GM18499 (cell line): ENCODE results near the gene MYL5.
"Not testable (repeated sequence)": the region's sequence is repeated elsewhere in the genome, so short reads cannot be mapped to it uniquely, and the experiment has no call there.

Experiments used
- ATAC-seq: cut with Tn5 transposase; IDR thresholded peaks from one replicate; pipeline ENCODE4 v1.9.1; 2021; ENCODE audit warnings: moderate number of reproducible peaks; ENCODE audit not compliant: insufficient read depth, unreplicated experiment

Gene MYL5

GRCh38 chr4:704198-704891 is 30.0 kb downstream of the MYL5 start:
- ATAC-seq, result no peak

GRCh38 chr4:704971-705277 is 30.6 kb downstream of the MYL5 start:
- ATAC-seq, result no peak

GRCh38 chr4:705278-706082 is 31.1 kb downstream of the MYL5 start, which contains the start of gene PCGF3:
Gene PCGF3 (plus strand): TSS chr4:705832. CDS start chr4:733681, 27,849 bp downstream.
- ATAC-seq, result peak; percentile 75

DNA sequence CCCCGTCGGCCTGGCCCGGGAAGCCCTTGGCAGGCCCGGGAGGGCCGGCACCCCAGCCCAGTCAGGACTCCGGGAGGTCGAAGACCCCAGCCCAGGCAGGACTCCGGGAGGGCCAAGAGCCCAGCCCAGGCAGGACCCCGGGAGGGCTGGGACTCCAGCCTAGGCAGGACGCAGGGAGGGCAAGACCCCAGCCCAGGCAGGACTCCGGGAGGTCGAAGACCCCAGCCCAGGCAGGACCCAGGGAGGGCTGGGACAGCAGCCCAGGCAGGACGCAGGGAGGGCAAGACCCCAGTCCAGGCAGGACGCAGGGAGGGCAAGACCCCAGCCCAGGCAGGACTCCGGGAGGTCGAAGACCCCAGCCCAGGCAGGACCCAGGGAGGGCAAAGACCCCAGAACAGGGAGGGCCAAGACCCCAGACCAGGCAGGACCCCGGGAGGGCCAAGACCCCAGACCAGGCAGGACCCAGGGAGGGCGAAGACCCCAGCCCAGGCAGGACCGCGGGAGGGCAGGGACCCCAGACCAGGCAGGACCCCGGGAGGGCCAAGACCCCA is 31.8 kb downstream of the MYL5 start:
- ATAC-seq, result not testable (repeated sequence)

DNA sequence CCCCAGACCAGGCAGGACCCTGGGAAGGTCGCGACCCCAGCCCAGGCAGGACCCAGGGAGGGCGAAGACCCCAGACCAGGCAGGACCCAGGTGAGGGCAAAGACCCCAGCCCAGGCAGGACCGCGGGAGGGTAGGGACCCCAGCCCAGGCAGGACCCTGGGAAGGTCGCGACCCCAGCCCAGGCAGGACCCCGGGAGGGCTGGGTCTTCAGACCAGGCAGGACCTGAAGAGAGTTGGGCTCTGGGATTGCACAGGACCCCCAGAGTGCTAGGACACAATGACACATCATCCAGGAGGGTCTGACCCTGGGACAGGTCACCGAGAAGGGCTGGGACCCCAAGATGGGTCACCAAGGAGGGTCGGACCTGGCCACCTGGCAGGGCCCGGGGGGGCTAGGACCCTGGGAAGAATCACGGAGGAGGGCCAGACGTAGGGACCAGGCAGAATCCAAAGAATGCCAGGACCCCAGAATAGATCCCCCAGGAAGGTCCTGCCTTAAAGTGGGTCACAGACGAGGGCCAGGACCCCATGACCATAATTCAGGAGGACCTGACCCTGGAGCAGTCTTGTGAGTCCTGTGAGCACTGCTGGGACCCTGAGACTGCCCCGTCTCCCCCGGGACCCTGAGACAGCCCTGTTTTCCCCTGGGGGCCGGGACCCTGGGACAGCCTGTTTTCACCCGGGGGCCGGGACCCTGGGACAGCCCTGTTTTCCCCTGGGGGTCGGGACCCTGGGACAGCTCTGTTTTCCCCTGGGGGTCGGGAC is 32.7 kb downstream of the MYL5 start:
- no peak for ATAC-seq

DNA sequence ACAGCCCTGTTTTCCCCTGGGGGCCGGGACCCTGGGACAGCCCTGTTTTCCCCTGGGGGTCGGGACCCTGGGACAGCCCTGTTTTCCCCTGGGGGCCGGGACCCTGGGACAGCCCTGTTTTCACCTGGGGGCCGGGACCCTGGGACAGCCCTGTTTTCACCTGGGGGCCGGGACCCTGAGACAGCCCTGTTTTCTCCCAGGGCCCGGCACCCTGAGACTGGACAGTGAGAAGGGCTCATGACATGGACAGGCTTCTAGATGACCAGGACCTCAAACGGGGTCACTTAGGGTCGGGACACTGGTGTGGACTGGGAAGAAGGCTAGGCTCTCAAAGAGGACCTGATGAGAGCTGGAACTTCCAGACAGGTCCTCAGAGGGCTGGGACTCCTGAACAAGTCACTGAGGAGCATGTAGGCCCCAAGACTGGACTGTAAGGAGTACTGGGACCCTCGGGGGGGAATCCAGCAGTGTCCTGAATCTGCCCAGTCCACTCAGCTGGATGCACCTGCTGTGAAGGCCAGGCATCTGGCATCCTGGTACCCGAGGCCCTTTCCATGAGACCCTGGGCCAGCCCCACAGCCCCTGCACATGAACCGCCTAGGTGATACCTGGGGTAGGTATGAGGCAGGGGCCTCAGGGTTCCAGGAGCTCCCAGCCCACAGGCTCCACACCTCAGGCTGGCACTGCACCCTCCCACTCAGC is 33.7 kb downstream of the MYL5 start:
- ATAC-seq, result no peak

GRCh38 chr4:708631-708933 is 34.2 kb downstream of the MYL5 start:
- no peak for ATAC-seq

DNA sequence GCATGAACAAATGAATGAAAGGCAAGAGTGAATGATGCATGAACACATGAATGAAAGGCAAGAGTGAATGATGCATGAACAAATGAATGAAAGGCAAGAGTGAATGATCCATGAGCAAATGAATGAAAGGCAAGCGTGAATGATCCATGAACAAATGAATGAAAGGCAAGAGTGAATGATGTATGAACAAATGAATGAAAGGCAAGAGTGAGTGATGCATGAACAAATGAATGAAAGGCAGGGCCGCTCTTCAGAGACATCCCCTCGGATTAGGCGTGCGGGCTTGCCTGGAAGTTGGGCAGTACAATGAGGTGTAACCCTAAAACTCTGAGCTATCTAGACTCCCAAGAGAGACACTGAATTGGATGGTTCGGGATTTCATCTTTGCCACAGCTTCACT is 35.0 kb downstream of the MYL5 start:
- ATAC-seq, result no peak

DNA sequence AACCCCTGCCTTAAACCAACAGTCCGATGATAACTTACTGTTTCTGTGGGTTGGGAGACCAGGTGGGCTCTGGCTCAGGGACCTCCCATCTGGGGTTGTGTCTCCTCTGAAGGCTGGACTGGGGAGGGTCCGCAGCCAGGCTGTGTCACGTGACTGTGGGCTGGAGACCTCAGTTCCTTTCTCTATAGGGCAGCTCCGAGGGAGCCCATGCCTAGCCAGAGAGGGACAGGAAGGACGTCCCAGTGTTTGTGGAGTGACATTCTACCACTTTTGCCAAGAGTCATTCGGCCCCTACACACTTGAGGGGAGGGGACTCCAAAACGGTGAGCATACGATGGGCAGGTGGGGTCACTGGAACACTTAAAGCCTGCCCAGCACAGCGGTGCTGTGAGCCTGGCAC is 35.8 kb downstream of the MYL5 start:
- no peak for ATAC-seq

DNA sequence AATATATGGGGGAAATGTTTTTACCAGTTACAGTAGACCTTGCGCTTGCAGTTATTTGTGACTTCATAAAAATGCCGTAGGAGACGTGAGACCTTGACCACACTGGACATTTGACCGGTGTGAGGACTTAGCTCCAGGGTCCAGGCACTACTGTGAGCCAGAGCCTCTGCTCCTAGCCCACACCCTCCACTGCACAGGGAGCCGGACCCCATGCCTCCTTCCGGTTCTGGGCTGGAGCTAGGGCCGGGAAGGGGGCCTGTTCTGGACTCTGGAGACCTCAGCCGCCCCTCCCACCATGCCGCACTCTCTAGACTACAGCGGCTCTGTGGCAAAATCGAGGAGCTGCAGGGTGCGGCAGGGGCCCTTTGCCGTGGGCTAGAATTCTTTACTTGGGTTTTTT is 36.6 kb downstream of the MYL5 start:
- ATAC-seq, result no peak

- ATAC-seq, result no peak
Measured at GRCh38 chr4:712093-712492, 37.8 kb downstream of the MYL5 start.

- ATAC-seq, result no peak
Measured at GRCh38 chr4:712916-713632, 38.7 kb downstream of the MYL5 start.

GRCh38 chr4:714087-714486 is 39.7 kb downstream of the MYL5 start:
- ATAC-seq, result no peak

DNA sequence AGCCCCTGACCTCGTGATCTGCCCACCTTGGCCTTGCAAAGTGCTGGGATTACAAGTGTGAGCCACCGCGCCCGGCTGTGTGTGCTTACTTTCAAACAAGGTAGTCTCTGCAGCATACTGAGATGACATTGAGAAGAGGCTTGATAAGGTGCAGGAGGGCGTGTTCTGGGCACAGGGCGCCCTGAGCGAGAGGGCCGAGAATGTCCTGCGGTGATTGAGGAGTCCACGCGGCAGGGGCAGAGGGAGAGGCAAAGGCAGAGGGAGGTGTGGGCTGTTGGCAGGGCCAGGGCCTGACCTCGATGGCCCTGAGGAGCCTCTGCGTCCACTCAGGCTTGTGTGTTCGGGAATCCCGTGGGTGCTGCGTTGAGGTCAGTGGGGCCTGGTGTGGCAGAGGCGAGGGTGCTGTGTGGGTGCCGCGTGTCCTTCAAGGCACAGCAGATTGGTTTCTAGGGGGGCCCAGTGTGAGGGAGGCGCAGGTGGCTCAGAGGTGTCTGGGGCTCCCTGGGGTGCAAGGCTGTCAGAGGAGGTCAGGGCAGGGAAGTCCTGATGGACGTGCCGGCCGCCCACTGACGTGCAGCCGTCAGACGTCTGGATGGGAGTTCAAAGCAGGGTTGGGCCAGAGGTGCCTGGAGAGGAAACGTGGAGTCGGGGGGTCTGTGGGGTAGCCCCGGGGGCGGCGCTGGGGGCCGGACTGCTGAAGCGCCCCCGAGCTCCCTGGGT is 43.4 kb downstream of the MYL5 start:
- ATAC-seq, result no peak

GRCh38 chr4:718460-718859 is 44.1 kb downstream of the MYL5 start:
- ATAC-seq, result no peak

DNA sequence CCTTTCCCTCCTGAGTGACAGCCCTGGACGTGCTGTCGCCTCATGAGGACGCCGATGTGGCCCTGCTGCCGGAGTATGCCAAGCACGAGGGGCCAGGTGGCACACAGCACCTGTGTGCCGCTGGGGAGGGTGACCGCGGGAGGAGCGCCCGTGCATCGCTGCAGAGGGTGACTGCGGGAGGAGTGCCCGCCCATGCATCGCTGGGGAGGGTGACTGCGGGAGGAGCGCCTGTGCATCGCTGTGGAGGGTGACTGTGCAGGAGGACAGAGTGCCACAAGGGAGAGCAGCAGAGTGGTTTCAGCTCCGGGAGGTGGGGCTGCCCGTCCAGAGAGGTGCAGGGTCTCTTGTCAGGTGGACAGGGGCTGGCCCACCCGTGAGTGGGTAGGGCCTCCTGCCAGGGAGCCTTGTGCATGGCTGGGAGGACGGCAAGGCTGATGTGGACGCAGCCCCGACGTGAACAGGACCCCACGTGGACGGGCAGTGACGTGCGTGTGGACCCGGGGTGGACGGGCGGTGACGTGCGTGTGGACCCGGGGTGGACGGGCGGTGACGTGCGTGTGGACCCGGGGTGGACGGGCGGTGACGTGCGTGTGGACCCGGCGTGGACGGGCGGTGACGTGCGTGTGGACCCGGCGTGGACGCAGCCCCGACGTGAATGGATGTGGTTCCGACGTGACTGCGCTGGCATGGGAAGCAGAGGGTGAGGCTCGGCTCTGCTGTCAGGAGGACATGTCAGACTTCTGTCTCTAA is 45.9 kb downstream of the MYL5 start:
- no peak for ATAC-seq

GRCh38 chr4:721261-722168 is 47.2 kb downstream of the MYL5 start:
- ATAC-seq, result no peak
